ENCODE data around the gene AUTS2.

AUTS2 gene

GRCh38 chr7:69735582-69735981 lies 137.3 kb downstream of the AUTS2 start:
- Histone ChIP-seq H3K9ac (ENCODE audit: low read length in 5 of 5) (no peak overlapping the region), H3K27ac (ENCODE audit: low read depth, low read length) (no peak overlapping the region), H3K4me3 (ENCODE audit: low read depth in 1 of 5, low read length in 5 of 5) (no peak overlapping the region), H3K27me3 (ENCODE audit: control insufficient read depth in 5 of 5, insufficient read depth in 4 of 5, low read length in 5 of 5) (no peaks in the 10 kb centered on the region), H3K4me1 (ENCODE audit: control insufficient read depth in 5 of 5, insufficient read depth in 5 of 5, low read length in 5 of 5) (peaks cover 3 to 26% (median 25%) of the 10 kb centered on the region in 5 donors), H3K36me3 (ENCODE audit: control insufficient read depth in 5 of 5, insufficient read depth in 5 of 5, low read length in 5 of 5) (no peaks in the 10 kb centered on the region), H3K9me3 (ENCODE audit: control insufficient read depth in 5 of 5, low read length in 5 of 5) (no peaks in the 10 kb centered on the region)

DNA sequence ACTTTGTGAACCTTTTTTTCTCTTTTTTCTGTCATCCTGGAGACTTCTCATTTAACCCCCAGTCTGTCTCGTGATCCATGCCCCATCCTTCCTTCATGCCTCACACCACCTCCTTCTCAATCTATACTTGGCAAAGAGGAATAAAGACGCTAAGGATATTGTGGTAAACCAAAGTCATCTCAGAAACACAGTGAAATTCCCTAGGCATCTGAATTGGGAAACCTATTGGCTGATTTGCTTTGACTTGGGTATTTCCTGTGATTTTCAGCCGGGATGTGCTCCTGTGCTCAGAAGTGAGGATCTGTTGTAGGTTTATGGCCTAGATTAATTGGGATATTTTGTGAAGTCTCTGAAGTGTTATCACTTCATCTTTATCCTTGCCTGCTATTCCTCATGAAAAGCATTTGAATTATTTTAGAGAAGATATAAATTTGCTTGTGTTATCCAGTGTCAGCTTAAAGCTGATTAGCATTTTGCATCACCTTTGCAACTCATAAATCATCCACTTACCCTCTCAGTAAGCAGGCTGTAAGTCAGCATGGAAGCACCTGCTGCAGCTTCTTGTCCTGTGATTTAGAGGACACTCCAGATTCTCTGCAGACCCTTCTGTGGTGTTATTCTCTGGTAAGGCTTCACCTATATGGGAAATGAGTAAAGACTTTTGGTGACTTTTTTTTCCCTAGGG lies 138.0 kb downstream of the AUTS2 start:
- Histone ChIP-seq H3K9ac (ENCODE audit: low read length in 5 of 5) (no peak overlapping the region), H3K36me3 (ENCODE audit: control insufficient read depth in 5 of 5, insufficient read depth in 5 of 5, low read length in 5 of 5) (no peaks in the 10 kb centered on the region), H3K4me3 (ENCODE audit: low read depth in 1 of 5, low read length in 5 of 5) (no peak overlapping the region), H3K9me3 (ENCODE audit: control insufficient read depth in 5 of 5, low read length in 5 of 5) (no peaks in the 10 kb centered on the region), H3K27me3 (ENCODE audit: control insufficient read depth in 5 of 5, insufficient read depth in 4 of 5, low read length in 5 of 5) (no peaks in the 10 kb centered on the region), H3K4me1 (ENCODE audit: control insufficient read depth in 5 of 5, insufficient read depth in 5 of 5, low read length in 5 of 5) (peaks cover 3 to 30% (median 26%) of the 10 kb centered on the region in 5 donors), H3K27ac (ENCODE audit: low read depth, low read length) (no peak overlapping the region)

GRCh38 chr7:69738396-69738951 lies 140.2 kb downstream of the AUTS2 start:
- Histone ChIP-seq H3K9me3 (ENCODE audit: control insufficient read depth in 5 of 5, low read length in 5 of 5) (no peaks in the 10 kb centered on the region), H3K36me3 (ENCODE audit: control insufficient read depth in 5 of 5, insufficient read depth in 5 of 5, low read length in 5 of 5) (no peaks in the 10 kb centered on the region), H3K9ac (ENCODE audit: low read length in 5 of 5) (no peak overlapping the region), H3K27ac (ENCODE audit: low read depth, low read length) (no peak overlapping the region), H3K4me3 (ENCODE audit: low read depth in 1 of 5, low read length in 5 of 5) (no peak overlapping the region), H3K27me3 (ENCODE audit: control insufficient read depth in 5 of 5, insufficient read depth in 4 of 5, low read length in 5 of 5) (no peaks in the 10 kb centered on the region), H3K4me1 (ENCODE audit: control insufficient read depth in 5 of 5, insufficient read depth in 5 of 5, low read length in 5 of 5) (peaks cover 3 to 30% (median 26%) of the 10 kb centered on the region in 5 donors)

DNA sequence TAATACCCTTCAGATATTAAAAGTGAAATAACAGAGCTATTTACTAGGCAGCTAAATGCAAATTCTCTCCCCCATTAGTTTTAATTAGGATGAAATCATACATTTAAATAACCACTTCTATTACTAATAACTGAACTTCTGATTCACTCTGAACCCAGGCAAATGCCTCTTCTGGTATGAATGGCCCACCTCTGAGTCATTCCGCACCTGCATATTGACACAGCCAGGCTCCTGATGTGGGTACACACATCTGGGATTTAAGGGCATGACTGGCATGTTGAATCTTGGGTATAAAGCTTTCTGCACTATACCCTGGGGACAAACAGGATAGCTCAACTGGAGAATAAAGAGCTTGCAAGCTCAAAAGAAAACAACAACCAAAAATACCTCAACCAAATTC lies 140.9 kb downstream of the AUTS2 start:
- Histone ChIP-seq H3K9me3 (ENCODE audit: control insufficient read depth in 5 of 5, low read length in 5 of 5) (no peaks in the 10 kb centered on the region), H3K27ac (ENCODE audit: low read depth, low read length) (no peak overlapping the region), H3K4me1 (ENCODE audit: control insufficient read depth in 5 of 5, insufficient read depth in 5 of 5, low read length in 5 of 5) (peaks cover 3 to 30% (median 26%) of the 10 kb centered on the region in 5 donors), H3K4me3 (ENCODE audit: low read depth in 1 of 5, low read length in 5 of 5) (no peak overlapping the region), H3K9ac (ENCODE audit: low read length in 5 of 5) (no peak overlapping the region), H3K27me3 (ENCODE audit: control insufficient read depth in 5 of 5, insufficient read depth in 4 of 5, low read length in 5 of 5) (no peaks in the 10 kb centered on the region), H3K36me3 (ENCODE audit: control insufficient read depth in 5 of 5, insufficient read depth in 5 of 5, low read length in 5 of 5) (no peaks in the 10 kb centered on the region)

DNA sequence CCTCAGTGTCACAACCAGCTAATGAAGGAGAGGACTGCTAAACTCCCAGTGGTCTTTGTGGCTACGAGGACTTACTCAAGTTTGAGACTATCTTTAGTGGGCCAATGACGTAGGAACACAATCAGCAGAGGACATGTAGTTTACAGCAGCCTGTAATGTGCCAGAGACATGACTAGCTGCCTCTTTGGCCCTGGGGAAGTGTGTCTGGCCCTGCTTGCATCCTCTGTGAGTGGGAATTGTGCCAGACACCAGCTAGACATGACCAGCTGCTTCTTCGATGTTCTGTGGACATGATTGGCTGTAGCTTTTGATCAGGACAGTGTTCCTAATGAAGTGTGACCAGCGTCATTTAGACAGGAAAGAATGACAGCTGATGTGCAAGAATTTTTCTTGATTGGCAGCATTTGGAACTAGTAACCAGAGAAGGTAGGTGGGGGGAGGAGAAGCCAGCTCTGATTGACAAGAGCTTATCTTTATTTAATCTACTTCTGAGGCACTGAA lies 141.7 kb downstream of the AUTS2 start:
- peaks cover 3 to 30% (median 26%) of the 10 kb centered on the region in 5 donors for H3K4me1 ChIP-seq (ENCODE audit: control insufficient read depth in 5 of 5, insufficient read depth in 5 of 5, low read length in 5 of 5)
- H3K27me3 ChIP-seq (ENCODE audit: control insufficient read depth in 5 of 5, insufficient read depth in 4 of 5, low read length in 5 of 5): no peaks in the 10 kb centered on the region
- H3K27ac ChIP-seq (ENCODE audit: low read depth, low read length): no peak overlapping the region
- H3K9ac ChIP-seq (ENCODE audit: low read length in 5 of 5): no peak overlapping the region
- H3K36me3 ChIP-seq (ENCODE audit: control insufficient read depth in 5 of 5, insufficient read depth in 5 of 5, low read length in 5 of 5): no peaks in the 10 kb centered on the region
- H3K9me3 ChIP-seq (ENCODE audit: control insufficient read depth in 5 of 5, low read length in 5 of 5): no peaks in the 10 kb centered on the region
- H3K4me3 ChIP-seq (ENCODE audit: low read depth in 1 of 5, low read length in 5 of 5): peak overlapping the region in 1 of 5 donors; percentile 2

DNA sequence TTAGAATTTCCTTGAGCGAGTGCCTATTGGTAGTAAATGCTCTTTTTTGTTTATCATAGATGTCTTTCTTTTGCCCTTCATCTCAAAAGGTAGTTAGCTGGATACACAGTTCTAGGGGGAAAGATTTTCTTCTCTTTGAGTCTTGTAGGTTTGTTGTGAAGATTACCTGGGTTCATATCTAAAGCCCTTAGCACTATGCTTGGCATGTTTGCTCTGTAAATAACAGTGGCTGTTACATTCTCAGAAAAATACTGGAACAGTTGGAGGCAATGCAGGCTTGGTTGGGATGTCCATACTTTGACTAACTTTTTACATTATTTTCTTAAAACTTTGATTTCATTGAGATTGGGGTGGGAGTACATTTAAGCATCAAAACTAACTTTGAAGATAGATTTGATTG lies 144.0 kb downstream of the AUTS2 start:
- no peak overlapping the region for H3K4me3 ChIP-seq (ENCODE audit: low read depth in 1 of 5, low read length in 5 of 5)
- peaks cover 3 to 30% (median 26%) of the 10 kb centered on the region in 5 donors for H3K4me1 ChIP-seq (ENCODE audit: control insufficient read depth in 5 of 5, insufficient read depth in 5 of 5, low read length in 5 of 5)
- no peak overlapping the region for H3K9ac ChIP-seq (ENCODE audit: low read length in 5 of 5)
- no peak overlapping the region for H3K27ac ChIP-seq (ENCODE audit: low read depth, low read length)
- no peaks in the 10 kb centered on the region for H3K36me3 ChIP-seq (ENCODE audit: control insufficient read depth in 5 of 5, insufficient read depth in 5 of 5, low read length in 5 of 5)
- no peaks in the 10 kb centered on the region for H3K9me3 ChIP-seq (ENCODE audit: control insufficient read depth in 5 of 5, low read length in 5 of 5)
- no peaks in the 10 kb centered on the region for H3K27me3 ChIP-seq (ENCODE audit: control insufficient read depth in 5 of 5, insufficient read depth in 4 of 5, low read length in 5 of 5)

DNA sequence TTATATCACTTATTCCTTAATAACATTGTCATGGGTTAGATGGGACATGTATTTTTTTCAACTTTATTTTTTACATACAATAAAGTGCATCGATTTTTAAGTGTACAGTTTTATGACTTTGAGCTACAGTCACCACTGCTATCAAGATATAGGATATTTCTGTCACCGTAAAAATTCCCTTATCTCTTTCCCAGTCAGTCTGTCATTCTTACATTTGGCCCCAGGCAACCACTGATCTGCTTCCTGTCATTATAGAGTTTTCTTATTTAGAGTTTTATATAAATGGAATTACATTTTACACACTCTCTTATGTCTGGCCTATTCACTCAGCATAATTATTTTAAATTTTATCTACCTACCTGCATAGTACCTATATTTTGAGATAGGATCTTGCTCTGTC lies 145.2 kb downstream of the AUTS2 start:
- H3K27ac ChIP-seq (ENCODE audit: low read depth, low read length): no peak overlapping the region
- H3K36me3 ChIP-seq (ENCODE audit: control insufficient read depth in 5 of 5, insufficient read depth in 5 of 5, low read length in 5 of 5): no peaks in the 10 kb centered on the region
- no peaks in the 10 kb centered on the region for H3K27me3 ChIP-seq (ENCODE audit: control insufficient read depth in 5 of 5, insufficient read depth in 4 of 5, low read length in 5 of 5)
- H3K4me3 ChIP-seq (ENCODE audit: low read depth in 1 of 5, low read length in 5 of 5): no peak overlapping the region
- H3K9me3 ChIP-seq (ENCODE audit: control insufficient read depth in 5 of 5, low read length in 5 of 5): no peaks in the 10 kb centered on the region
- H3K9ac ChIP-seq (ENCODE audit: low read length in 5 of 5): no peak overlapping the region
- peaks cover 3 to 27% (median 19%) of the 10 kb centered on the region in 5 donors for H3K4me1 ChIP-seq (ENCODE audit: control insufficient read depth in 5 of 5, insufficient read depth in 5 of 5, low read length in 5 of 5)

DNA sequence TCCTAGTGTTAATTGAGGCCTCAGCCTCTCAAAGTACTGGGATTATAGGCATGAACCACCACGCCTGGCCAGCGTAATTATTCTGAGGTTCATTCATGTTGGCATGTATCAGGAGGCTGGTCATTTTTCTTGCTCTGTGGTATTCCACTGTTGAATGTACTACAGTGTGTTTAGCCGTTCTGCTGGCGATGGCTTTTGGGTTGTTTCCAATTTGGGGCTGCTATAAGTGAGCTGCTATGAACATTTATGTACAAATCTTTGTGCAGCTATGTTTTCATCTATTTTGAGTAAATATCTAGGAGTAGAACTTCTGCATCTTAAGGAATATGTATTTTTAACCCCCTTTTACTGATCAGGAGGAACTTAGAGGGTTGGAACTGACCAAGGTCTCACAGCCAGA lies 145.8 kb downstream of the AUTS2 start:
- Histone ChIP-seq H3K9ac (ENCODE audit: low read length in 5 of 5) (no peak overlapping the region), H3K4me1 (ENCODE audit: control insufficient read depth in 5 of 5, insufficient read depth in 5 of 5, low read length in 5 of 5) (peaks cover 3 to 21% (median 13%) of the 10 kb centered on the region in 5 donors), H3K27me3 (ENCODE audit: control insufficient read depth in 5 of 5, insufficient read depth in 4 of 5, low read length in 5 of 5) (no peaks in the 10 kb centered on the region), H3K36me3 (ENCODE audit: control insufficient read depth in 5 of 5, insufficient read depth in 5 of 5, low read length in 5 of 5) (no peaks in the 10 kb centered on the region), H3K9me3 (ENCODE audit: control insufficient read depth in 5 of 5, low read length in 5 of 5) (no peaks in the 10 kb centered on the region), H3K27ac (ENCODE audit: low read depth, low read length) (no peak overlapping the region), H3K4me3 (ENCODE audit: low read depth in 1 of 5, low read length in 5 of 5) (no peak overlapping the region)

- Histone ChIP-seq H3K9ac (ENCODE audit: low read length in 5 of 5) (no peak overlapping the region), H3K4me1 (ENCODE audit: control insufficient read depth in 5 of 5, insufficient read depth in 5 of 5, low read length in 5 of 5) (no peaks in the 10 kb centered on the region)
Observed at GRCh38 chr7:69746383-69746782, 148.1 kb downstream of the AUTS2 start.

GRCh38 chr7:69747144-69747543 lies 148.9 kb downstream of the AUTS2 start:
- Histone ChIP-seq H3K4me3 (ENCODE audit: low read depth in 1 of 5, low read length in 5 of 5) (no peak overlapping the region), H3K27me3 (ENCODE audit: control insufficient read depth in 5 of 5, insufficient read depth in 4 of 5, low read length in 5 of 5) (no peaks in the 10 kb centered on the region), H3K9ac (ENCODE audit: low read length in 5 of 5) (no peak overlapping the region), H3K9me3 (ENCODE audit: control insufficient read depth in 5 of 5, low read length in 5 of 5) (no peaks in the 10 kb centered on the region), H3K36me3 (ENCODE audit: control insufficient read depth in 5 of 5, insufficient read depth in 5 of 5, low read length in 5 of 5) (no peaks in the 10 kb centered on the region), H3K4me1 (ENCODE audit: control insufficient read depth in 5 of 5, insufficient read depth in 5 of 5, low read length in 5 of 5) (peaks cover 0 to 7% (median 0%) of the 10 kb centered on the region in 5 donors), H3K27ac (ENCODE audit: low read depth, low read length) (no peak overlapping the region)

More at GRCh38 chr7:69746383-69746782, 148.1 kb downstream of the AUTS2 start:
- Histone ChIP-seq H3K27ac (ENCODE audit: low read depth, low read length) (no peak overlapping the region), H3K27me3 (ENCODE audit: control insufficient read depth in 5 of 5, insufficient read depth in 4 of 5, low read length in 5 of 5) (no peaks in the 10 kb centered on the region), H3K4me3 (ENCODE audit: low read depth in 1 of 5, low read length in 5 of 5) (no peak overlapping the region), H3K36me3 (ENCODE audit: control insufficient read depth in 5 of 5, insufficient read depth in 5 of 5, low read length in 5 of 5) (no peaks in the 10 kb centered on the region), H3K9me3 (ENCODE audit: control insufficient read depth in 5 of 5, low read length in 5 of 5) (no peaks in the 10 kb centered on the region)
